Astrocyte of the cerebellum (primary cell): ENCODE results near the gene POLDIP3.

Experiments
- DNase-seq: peaks from one replicate; pipeline ENCODE4 v3.0.0-alpha.2; 2011; ENCODE audit warnings: low read depth
- H3K4me3 ChIP-seq: 2 replicates; pipeline ENCODE4 v1.5.1; 2011; ENCODE audit warnings: mild to moderate bottlenecking, low read depth, low read length, moderate library complexity
- CTCF ChIP-seq: IDR thresholded peaks from 2 replicates; pipeline ENCODE4 v1.5.1; 2012; ENCODE audit warnings: low read length, low read depth, moderate library complexity, mild to moderate bottlenecking; ENCODE audit errors: missing control alignments
- in situ Hi-C: cut with HindIII; loops from 2 replicates; pipeline ENCODE4 v1.10.0; 2017; ENCODE audit warnings: low sequenced_read_pairs

Gene POLDIP3

GRCh38 chr22:42614312-42615091 lies at the start of gene POLDIP3:
TSS of gene POLDIP3 (minus strand) at chr22:42614883. CDS start at chr22:42614857, 26 bp downstream.
- TF ChIP-seq CTCF = peak; percentile 32
- peak within 1 kb of the TSS; percentile 86 for H3K4me3 ChIP-seq
- in situ Hi-C loops = no loop called here
- DNase-seq = peak; percentile 97

GRCh38 chr22:42661985-42662831 lies 47.5 kb upstream of the POLDIP3 start:
- DNase-seq = no peak
- peak overlapping the region; percentile 54 for H3K4me3 ChIP-seq
- peak; percentile 76 for TF ChIP-seq CTCF
- in situ Hi-C loops = no loop called here

GRCh38 chr22:42656578-42656977 lies 41.9 kb upstream of the POLDIP3 start:
- in situ Hi-C loops = no loop called here
- no peak for DNase-seq
- no peak for TF ChIP-seq CTCF
- no peak overlapping the region for H3K4me3 ChIP-seq

- no peak for DNase-seq
- in situ Hi-C loops = no loop called here
- H3K4me3 ChIP-seq = no peak overlapping the region
- TF ChIP-seq CTCF = no peak
Measured at GRCh38 chr22:42655693-42656092, 41.0 kb upstream of the POLDIP3 start.

GRCh38 chr22:42654436-42655073 lies 39.9 kb upstream of the POLDIP3 start:
- TF ChIP-seq CTCF = no peak
- no peak overlapping the region for H3K4me3 ChIP-seq
- DNase-seq = no peak
- in situ Hi-C loops = no loop called here

GRCh38 chr22:42653999-42654398 lies 39.3 kb upstream of the POLDIP3 start:
- in situ Hi-C loops = no loop called here
- DNase-seq = no peak
- H3K4me3 ChIP-seq = no peak overlapping the region
- TF ChIP-seq CTCF = no peak
